Activated CD4-positive, alpha-beta T cell treated with anti-CD3 and anti-CD28 coated beads, Interleukin-2, Interleukin-4, amounts not matched to agents 100 ng/mL and 50 ng/mL, durations not matched to agents 16 hours and 8 hours (primary cell): ENCODE results near the gene RPL11.
"Not testable (repeated sequence)": the region's sequence is repeated elsewhere in the genome, so short reads cannot be mapped to it uniquely, and the experiment has no call there.

Source experiments
- DNase-seq: peaks from one replicate; pipeline ENCODE4 v3.0.0-alpha.2; 2020; ENCODE audit warnings: low spot score

RPL11 gene

GRCh38 chr1:23685197-23685596 lies 6.4 kb upstream of the RPL11 start:
- not testable (repeated sequence) for DNase-seq

- DNase-seq, result not testable (repeated sequence)
Measured at GRCh38 chr1:23687680-23688079, 3.9 kb upstream of the RPL11 start.

GRCh38 chr1:23688281-23688680 lies 3.3 kb upstream of the RPL11 start:
- not testable (repeated sequence) for DNase-seq

- no peak for DNase-seq
Measured at GRCh38 chr1:23692308-23692871, 784 bp downstream of the RPL11 start.

GRCh38 chr1:23693599-23693998 lies 2.0 kb downstream of the RPL11 start:
- no peak for DNase-seq

GRCh38 chr1:23694371-23694770 lies 2.8 kb downstream of the RPL11 start:
- no peak for DNase-seq

GRCh38 chr1:23695667-23696066 lies 4.1 kb downstream of the RPL11 start:
- DNase-seq, result no peak

- no peak for DNase-seq
Measured at GRCh38 chr1:23696335-23696989, 4.9 kb downstream of the RPL11 start.

- DNase-seq, result no peak
Measured at GRCh38 chr1:23698466-23698865, 6.9 kb downstream of the RPL11 start.

- DNase-seq, result no peak
Measured at GRCh38 chr1:23699280-23700179, 7.9 kb downstream of the RPL11 start.

GRCh38 chr1:23701310-23701709 lies 9.7 kb downstream of the RPL11 start:
- DNase-seq, result no peak

- DNase-seq, result no peak
Measured at GRCh38 chr1:23701996-23702395, 10.4 kb downstream of the RPL11 start.

- no peak for DNase-seq
Measured at GRCh38 chr1:23704834-23705495, 13.4 kb downstream of the RPL11 start.

- DNase-seq, result no peak
Measured at GRCh38 chr1:23709229-23709628, 17.6 kb downstream of the RPL11 start.

GRCh38 chr1:23718482-23718881 lies 26.9 kb downstream of the RPL11 start:
- DNase-seq, result no peak

- no peak for DNase-seq
Measured at GRCh38 chr1:23719162-23719820, 27.7 kb downstream of the RPL11 start.

GRCh38 chr1:23720256-23720995 lies 28.8 kb downstream of the RPL11 start:
- DNase-seq, result peak; percentile 67

- no peak for DNase-seq
Measured at GRCh38 chr1:23722652-23723051, 31.0 kb downstream of the RPL11 start.

GRCh38 chr1:23726686-23727085 lies 35.1 kb downstream of the RPL11 start:
- no peak for DNase-seq

- DNase-seq, result no peak
Measured at GRCh38 chr1:23727362-23727811, 35.8 kb downstream of the RPL11 start.
